Mesothelial cell of epicardium (in vitro differentiated cells): ENCODE data around the gene KCTD1. TPM values are rescaled to one million over a fixed set of nuclear protein-coding genes. Genes with fewer than 3 reads are reported as not detected.

ENCODE experiments used
- DNase-seq, 2 experiments: peaks; one replicate each; pipeline ENCODE4 v3.0.0; 2021; ENCODE audit warnings: low spot score in 2 of 2; ENCODE audit not compliant: unreplicated experiment in 2 of 2
- H3K27ac Mint-ChIP-seq: 2 replicates; pipeline ENCODE4 v1.8.0; 2021; ENCODE audit warnings: mixed read lengths
- H3K27me3 Mint-ChIP-seq: 2 replicates; pipeline ENCODE4 v1.8.0; 2021; ENCODE audit warnings: low read depth, mixed read lengths
- H3K36me3 Mint-ChIP-seq: 2 replicates; pipeline ENCODE4 v1.8.0; 2021; ENCODE audit warnings: mixed read lengths
- H3K4me1 Mint-ChIP-seq: 2 replicates; pipeline ENCODE4 v1.8.0; 2021; ENCODE audit warnings: mixed read lengths
- H3K4me3 Mint-ChIP-seq: 2 replicates; pipeline ENCODE4 v1.8.0; 2021; ENCODE audit warnings: mild to moderate bottlenecking, moderate library complexity, mixed read lengths
- H3K9me3 Mint-ChIP-seq: 2 replicates; pipeline ENCODE4 v1.8.0; 2021; ENCODE audit warnings: mixed read lengths
- total RNA-seq: library from RNA; stranded (reverse); gene quantifications from 3 replicates; pipeline ENCODE4 v1.2.1, GENCODE V29; 2021
- TF ChIP-seq, protein P1 (sequence below): fragments of 200-600 bp; sonication (generic); IDR thresholded peaks from one replicate; pipeline ENCODE4 v1.5.0; 2021; ENCODE audit warnings: antibody characterized with exemption; ENCODE audit not compliant: unreplicated experiment

The KCTD1 gene
- total RNA-seq, 1 donor from 2014 or later, result 38.5 TPM

DNA sequence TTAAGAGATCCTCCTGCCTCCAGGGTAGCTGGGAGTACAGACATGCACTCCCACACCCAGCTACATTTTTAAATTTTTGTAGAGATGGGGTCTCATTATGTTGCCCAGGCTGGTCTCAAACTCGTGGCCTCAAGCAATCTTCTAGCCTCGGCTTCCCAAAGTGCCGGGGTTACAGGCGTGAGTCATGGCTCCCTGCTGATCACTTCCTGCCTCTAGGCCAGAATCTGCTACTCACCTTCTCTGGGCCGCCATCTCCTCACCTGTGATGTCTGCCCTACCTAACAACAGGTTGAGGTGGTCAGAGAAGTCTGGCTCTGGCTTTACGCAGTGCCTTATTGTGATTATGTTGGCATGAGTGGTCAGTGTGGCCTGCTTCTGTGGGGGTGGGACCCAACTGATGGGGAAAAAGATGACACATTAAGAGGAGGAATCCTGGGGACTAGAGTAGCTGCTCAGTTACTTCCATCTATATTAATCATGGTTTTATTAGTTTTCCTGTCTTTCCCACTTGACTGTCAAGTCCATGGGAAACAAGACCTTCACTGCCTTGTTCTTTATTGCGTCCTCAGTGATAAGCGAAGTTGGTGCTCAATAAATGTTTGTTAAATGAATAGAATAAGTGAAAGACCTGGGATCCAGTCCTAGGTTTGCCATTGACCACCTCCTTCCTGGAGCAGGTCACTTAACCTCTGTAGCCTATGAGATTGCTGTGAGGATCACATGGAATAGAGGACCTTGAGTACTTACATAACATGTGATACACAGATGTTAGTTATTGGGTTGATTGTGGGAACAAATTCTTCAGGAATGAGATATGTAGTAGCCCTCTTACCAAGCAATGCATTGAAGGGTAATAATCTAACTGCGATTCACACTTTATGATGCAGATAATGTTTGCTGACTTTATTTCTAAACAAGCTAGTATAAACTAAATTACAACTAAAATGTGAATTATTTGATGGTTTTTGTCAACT, 15.7 kb downstream of the KCTD1 start:
- DNase-seq, result no peak

DNA sequence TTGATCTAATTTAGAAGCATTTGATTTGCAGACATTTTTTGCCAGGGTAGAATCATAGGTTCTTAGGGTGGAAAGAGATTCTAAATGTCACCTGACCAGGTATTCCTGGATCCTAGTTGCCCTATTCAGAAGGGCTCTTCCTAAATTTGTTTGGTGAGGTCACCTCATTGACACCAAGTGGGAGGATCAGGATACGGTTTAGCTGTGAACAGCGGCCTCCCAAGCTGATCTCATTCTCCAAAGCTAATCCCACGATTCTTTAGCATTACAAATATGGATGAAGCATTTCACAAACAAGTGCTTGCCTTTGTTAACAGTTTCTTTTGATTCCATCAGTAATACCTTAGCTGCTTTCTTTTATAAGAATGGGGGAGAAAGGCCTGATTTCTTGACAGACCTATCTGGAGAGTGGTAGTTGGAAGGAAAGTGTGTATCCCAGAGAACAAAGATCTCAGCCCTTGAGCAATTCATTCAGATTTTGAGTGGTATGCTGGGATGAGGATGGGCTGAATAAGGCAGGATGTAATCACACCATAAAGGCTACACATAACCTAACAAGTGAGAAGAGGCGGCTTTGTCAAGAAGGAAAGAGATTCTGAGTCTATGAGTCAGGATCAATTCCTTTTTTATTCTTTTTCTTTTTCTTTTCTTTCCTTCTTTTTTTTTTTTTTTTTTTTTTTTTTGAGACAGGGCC, 16.6 kb downstream of the KCTD1 start:
- Mint-ChIP-seq H3K4me1 (peaks cover 29% of the 10 kb centered on the region), H3K9me3 (no peaks in the 10 kb centered on the region), H3K27me3 (no peaks in the 10 kb centered on the region), H3K27ac (no peak overlapping the region), H3K4me3 (no peak overlapping the region), H3K36me3 (no peaks in the 10 kb centered on the region)
- no peak for DNase-seq
- TF ChIP-seq, protein P1, sequence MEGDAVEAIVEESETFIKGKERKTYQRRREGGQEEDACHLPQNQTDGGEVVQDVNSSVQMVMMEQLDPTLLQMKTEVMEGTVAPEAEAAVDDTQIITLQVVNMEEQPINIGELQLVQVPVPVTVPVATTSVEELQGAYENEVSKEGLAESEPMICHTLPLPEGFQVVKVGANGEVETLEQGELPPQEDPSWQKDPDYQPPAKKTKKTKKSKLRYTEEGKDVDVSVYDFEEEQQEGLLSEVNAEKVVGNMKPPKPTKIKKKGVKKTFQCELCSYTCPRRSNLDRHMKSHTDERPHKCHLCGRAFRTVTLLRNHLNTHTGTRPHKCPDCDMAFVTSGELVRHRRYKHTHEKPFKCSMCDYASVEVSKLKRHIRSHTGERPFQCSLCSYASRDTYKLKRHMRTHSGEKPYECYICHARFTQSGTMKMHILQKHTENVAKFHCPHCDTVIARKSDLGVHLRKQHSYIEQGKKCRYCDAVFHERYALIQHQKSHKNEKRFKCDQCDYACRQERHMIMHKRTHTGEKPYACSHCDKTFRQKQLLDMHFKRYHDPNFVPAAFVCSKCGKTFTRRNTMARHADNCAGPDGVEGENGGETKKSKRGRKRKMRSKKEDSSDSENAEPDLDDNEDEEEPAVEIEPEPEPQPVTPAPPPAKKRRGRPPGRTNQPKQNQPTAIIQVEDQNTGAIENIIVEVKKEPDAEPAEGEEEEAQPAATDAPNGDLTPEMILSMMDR, result no peak

More for the DNA sequence above, 15.7 kb downstream of the KCTD1 start:
- H3K27me3 Mint-ChIP-seq, result no peaks in the 10 kb centered on the region
- H3K36me3 Mint-ChIP-seq, result no peaks in the 10 kb centered on the region
- H3K4me1 Mint-ChIP-seq, result peaks cover 28% of the 10 kb centered on the region
- H3K27ac Mint-ChIP-seq, result no peak overlapping the region
- TF ChIP-seq, protein P1, result no peak
- H3K4me3 Mint-ChIP-seq, result no peak overlapping the region
- H3K9me3 Mint-ChIP-seq, result no peaks in the 10 kb centered on the region

DNA sequence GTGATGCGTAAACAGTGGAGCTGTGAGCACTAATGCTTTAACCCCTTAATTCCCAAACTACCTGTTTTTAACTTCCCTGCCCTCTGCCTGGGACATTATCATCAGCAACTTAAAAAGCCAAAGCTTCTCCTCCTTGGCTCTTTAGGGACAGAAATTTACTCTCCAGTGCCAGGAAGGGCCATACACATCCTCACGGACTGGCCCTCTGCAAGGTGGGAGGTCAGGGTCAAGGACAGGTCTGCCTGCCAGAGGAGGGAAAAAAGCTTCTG, 21.5 kb downstream of the KCTD1 start:
- TF ChIP-seq, protein P1, result no peak
- Mint-ChIP-seq H3K27ac (peak overlapping the region; percentile 1), H3K4me1 (peaks cover 39% of the 10 kb centered on the region), H3K27me3 (no peaks in the 10 kb centered on the region), H3K9me3 (no peaks in the 10 kb centered on the region), H3K4me3 (no peak overlapping the region), H3K36me3 (no peaks in the 10 kb centered on the region)
- no peak for DNase-seq

DNA sequence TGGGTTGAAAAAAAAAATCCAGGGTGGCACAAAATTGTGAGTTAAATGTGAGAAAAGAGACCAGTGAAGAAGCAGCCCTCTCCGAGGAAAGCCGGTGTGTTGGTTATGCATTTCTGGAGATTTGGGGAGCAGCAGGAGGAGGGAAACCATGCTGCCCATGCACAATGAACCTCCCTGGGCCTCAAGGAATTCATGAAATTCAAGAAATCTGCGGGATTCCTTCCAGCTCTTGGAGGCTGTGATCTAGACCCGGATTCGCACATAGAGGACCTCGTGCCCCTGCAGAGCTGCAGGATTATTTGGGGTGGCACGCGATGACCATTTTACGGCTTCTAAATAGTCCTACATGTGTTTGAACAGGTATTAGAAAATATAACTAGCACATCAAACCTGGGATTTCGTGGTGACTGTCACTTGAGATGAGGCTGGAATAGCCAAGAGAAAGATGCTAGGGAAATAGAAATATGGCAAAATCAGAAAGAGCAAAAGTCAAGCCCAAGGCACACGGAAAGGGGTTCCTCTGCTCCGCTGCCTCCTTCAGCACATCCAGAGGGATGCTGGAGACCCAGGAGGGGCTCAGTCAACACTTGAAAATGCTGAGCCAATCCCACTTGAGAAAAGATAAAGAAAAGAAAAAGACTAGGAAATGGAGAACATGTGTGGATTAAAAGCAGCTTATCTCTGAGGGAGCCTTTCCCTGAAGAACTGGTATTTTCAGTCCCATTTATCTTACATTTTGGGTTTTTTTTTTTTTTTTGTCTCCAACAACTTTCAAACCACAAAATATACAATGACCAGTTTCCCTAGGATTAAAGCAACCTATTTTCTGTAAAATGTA, 22.0 kb downstream of the KCTD1 start:
- Mint-ChIP-seq H3K27ac (peak overlapping the region; percentile 37), H3K4me3 (peak overlapping the region; percentile 1), H3K36me3 (no peaks in the 10 kb centered on the region), H3K4me1 (peaks cover 44% of the 10 kb centered on the region), H3K9me3 (no peaks in the 10 kb centered on the region), H3K27me3 (no peaks in the 10 kb centered on the region)
- TF ChIP-seq, protein P1, result no peak
- no peak for DNase-seq

DNA sequence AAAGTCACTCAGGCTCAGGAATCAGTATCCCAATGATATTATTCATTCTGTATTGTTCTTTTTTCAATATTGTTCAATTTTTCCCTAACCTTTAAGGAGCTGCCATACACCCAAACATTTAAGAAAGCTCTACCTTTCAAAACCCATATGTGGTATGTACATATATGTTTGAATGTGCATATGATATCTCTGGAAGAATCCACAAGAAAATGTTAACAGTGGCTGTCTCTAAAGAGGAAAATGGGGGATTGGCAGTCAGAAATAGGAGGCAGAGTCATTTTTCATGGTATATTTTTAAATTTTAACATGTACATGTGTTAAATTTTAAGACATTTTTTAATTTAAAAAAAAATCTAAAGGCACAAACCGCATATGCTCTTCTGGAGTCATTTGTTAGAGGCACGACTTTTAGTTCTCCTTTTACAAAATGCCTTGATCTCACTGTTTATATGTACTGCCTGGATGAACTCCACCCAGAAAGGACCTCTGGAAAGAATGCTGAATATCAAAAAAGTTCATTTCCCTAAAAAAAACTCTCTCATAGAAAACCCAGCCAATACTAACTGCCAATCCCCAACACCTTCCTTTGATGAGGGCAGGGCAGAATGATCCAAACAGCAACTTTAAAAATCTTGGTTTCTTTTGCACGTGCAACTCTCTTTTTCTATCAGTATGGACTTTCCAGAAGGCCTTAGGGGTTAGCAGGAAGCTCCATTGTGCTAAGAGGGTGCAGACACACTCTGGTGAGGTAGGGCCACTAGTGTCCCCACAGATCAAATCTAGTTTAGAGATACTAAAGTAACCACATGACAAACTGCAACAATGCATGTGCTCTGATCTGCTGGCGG, 23.6 kb downstream of the KCTD1 start:
- no peak for DNase-seq
- Mint-ChIP-seq H3K27me3 (no peaks in the 10 kb centered on the region), H3K4me3 (no peak overlapping the region), H3K9me3 (no peaks in the 10 kb centered on the region), H3K4me1 (peaks cover 55% of the 10 kb centered on the region), H3K36me3 (no peaks in the 10 kb centered on the region), H3K27ac (no peak overlapping the region)
- TF ChIP-seq, protein P1, result no peak
